Measurements from ENCODE around the gene NDRG4. TPM values are rescaled to one million over a fixed set of nuclear protein-coding genes. Genes with fewer than 3 reads are reported as not detected.

NDRG4 gene
- total and polyA plus RNA-seq, 2 donors (not counting 1 experiment from before 2014, with no cell fraction given) = 4.0 to 5.1 TPM

DNA sequence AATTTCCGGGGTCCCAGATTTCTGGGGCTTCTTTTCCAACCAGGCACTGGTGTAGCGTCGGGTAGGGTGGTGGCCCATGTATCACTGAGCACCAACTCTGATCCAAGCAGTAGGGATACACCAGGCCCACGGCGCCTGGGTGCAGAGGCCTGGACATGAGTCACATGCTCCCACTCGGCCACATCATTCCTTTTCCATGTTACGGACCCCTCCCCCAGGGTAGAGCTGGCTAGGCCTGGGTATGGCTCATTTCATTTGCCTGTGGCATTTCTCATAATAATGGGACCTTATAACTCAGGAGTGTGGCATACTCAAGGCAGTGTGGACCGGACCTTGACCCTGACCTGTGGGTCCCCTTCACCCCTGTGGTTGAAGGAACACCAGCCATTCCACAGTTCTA lies 18.0 kb upstream of the NDRG4 start:
- Histone ChIP-seq H3K79me2 (ENCODE audit: control insufficient read depth, insufficient read depth, low read length) (no peaks in the 10 kb centered on the region), H3K9me3 (ENCODE audit: control insufficient read depth, insufficient read depth, low read depth, low read length) (no peaks in the 10 kb centered on the region), H3K9ac (ENCODE audit: insufficient read depth, low read length) (no peak overlapping the region), H2AFZ (ENCODE audit: low read length) (no peak overlapping the region), H3K4me1 (ENCODE audit: control insufficient read depth, extremely low read depth, insufficient read depth, low read length) (no peaks in the 10 kb centered on the region), H4K20me1 (ENCODE audit: control insufficient read depth, extremely low read depth, insufficient read depth, low read length) (no peaks in the 10 kb centered on the region), H3K27me3 (ENCODE audit: control insufficient read depth, insufficient read depth, low read length) (no peaks in the 10 kb centered on the region), H3K27ac (ENCODE audit: insufficient read depth, low read length) (no peak overlapping the region), H3K4me2 (ENCODE audit: extremely low read depth, insufficient read depth, low read length) (no peak overlapping the region), H3K4me3 (replicated peaks in 1 of 4; ENCODE audit: control extremely low read depth in 1 of 4, insufficient read depth in 1 of 4, low read depth in 3 of 4, low read length in 4 of 4) (no peak overlapping the region), H3K36me3 (ENCODE audit: control insufficient read depth, insufficient read depth, low read length) (no peaks in the 10 kb centered on the region)
- TF ChIP-seq EZH2 (IDR thresholded peaks at IDR 0.05; ENCODE audit: low read length, missing control alignments) = no peak
- TF ChIP-seq, protein P1, sequence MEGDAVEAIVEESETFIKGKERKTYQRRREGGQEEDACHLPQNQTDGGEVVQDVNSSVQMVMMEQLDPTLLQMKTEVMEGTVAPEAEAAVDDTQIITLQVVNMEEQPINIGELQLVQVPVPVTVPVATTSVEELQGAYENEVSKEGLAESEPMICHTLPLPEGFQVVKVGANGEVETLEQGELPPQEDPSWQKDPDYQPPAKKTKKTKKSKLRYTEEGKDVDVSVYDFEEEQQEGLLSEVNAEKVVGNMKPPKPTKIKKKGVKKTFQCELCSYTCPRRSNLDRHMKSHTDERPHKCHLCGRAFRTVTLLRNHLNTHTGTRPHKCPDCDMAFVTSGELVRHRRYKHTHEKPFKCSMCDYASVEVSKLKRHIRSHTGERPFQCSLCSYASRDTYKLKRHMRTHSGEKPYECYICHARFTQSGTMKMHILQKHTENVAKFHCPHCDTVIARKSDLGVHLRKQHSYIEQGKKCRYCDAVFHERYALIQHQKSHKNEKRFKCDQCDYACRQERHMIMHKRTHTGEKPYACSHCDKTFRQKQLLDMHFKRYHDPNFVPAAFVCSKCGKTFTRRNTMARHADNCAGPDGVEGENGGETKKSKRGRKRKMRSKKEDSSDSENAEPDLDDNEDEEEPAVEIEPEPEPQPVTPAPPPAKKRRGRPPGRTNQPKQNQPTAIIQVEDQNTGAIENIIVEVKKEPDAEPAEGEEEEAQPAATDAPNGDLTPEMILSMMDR (conservative IDR thresholded peaks at IDR 0.05 in 1 of 2, IDR thresholded peaks at IDR 0.05 in 1 of 2; ENCODE audit: low read depth in 1 of 2, low read length in 2 of 2) = no peak
- peak in 1 of 2 donors; percentile 43 for DNase-seq (ENCODE audit: low read depth in 2 of 2)

DNA sequence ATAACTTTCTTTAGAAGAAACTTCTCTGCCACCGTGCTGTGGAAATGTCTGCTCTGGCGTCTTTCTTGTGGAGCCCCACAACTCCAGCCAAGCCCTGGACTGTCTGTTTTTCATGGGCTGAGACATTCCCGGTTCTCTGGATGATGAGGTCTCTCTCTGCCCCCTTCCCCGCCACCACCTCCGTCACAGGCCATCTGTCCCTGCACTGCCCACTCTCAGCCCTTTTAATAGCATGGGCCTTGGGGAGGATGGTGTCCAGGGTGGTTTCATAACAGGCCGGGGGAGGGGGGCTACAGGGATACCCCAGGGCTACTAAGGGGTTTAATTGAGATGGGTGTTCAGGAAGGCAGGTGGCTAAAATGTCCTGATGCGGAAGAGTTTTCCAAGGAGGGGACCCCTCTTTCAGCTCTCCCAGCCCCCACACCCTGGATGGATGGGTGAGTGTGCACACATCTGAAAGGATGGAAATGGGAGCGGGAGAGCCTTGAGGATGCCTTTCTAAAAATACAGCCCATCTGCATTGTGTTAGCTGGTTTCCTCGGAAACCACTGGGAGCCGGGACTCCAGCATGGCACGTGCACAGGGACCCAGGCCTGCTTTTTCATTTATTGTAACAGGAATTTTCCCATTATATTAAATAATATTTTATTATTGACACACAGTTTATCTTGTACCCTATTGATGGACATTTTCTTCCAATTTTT lies 14.6 kb upstream of the NDRG4 start:
- Histone ChIP-seq H3K4me3 (replicated peaks in 1 of 4; ENCODE audit: control extremely low read depth in 1 of 4, insufficient read depth in 1 of 4, low read depth in 3 of 4, low read length in 4 of 4) (no peak overlapping the region), H3K9ac (ENCODE audit: insufficient read depth, low read length) (no peak overlapping the region), H3K4me1 (ENCODE audit: control insufficient read depth, extremely low read depth, insufficient read depth, low read length) (no peaks in the 10 kb centered on the region), H3K27ac (ENCODE audit: insufficient read depth, low read length) (no peak overlapping the region), H3K9me3 (ENCODE audit: control insufficient read depth, insufficient read depth, low read depth, low read length) (no peaks in the 10 kb centered on the region), H3K79me2 (ENCODE audit: control insufficient read depth, insufficient read depth, low read length) (no peaks in the 10 kb centered on the region), H3K4me2 (ENCODE audit: extremely low read depth, insufficient read depth, low read length) (no peak overlapping the region), H3K36me3 (ENCODE audit: control insufficient read depth, insufficient read depth, low read length) (no peaks in the 10 kb centered on the region), H4K20me1 (ENCODE audit: control insufficient read depth, extremely low read depth, insufficient read depth, low read length) (no peaks in the 10 kb centered on the region), H3K27me3 (ENCODE audit: control insufficient read depth, insufficient read depth, low read length) (peaks cover 2% of the 10 kb centered on the region), H2AFZ (ENCODE audit: low read length) (no peak overlapping the region)
- no peak for TF ChIP-seq EZH2 (IDR thresholded peaks at IDR 0.05; ENCODE audit: low read length, missing control alignments)
- TF ChIP-seq, protein P1 (conservative IDR thresholded peaks at IDR 0.05 in 1 of 2, IDR thresholded peaks at IDR 0.05 in 1 of 2; ENCODE audit: low read depth in 1 of 2, low read length in 2 of 2) = no peak
- no peak for DNase-seq (ENCODE audit: low read depth in 2 of 2)

DNA sequence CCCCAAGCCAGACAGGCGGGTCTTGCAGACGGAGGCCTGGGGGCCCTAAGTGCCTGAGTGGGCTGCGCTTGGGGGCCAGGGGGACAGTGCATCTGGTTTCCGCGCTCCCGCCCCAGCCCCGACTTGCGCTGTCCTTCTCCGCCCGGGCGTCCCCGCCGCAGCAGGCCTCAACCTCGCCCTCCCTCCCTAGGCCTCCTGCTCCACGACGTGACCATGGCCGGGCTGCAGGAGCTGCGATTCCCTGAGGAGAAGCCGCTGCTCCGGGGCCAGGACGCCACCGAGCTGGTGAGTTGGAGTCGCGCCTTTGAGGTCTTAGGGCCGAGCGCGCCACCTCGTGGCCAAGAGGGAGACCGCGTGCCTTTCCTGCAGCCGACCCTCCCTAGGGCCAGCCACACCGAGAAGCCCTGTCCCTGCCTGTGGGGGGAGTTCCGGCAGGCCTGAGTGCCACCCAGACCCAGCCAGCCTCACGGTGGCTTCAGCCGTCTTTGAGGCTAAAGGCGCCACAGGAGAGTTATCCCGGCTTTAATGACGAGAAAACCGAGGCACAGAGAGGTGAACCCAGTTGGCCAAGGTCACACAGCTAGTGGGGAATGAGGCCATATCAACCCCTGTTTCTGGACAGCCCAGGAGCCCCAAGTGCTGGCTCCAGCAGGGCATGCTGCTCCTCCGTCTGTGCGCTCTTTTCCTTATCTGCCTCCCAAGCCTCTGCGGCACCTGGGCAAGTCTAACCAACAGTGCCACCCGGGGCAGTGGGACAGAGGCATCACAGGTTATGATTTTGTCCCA lies 12.2 kb upstream of the NDRG4 start:
- no peaks in the 10 kb centered on the region for H3K36me3 ChIP-seq (ENCODE audit: control insufficient read depth, insufficient read depth, low read length)
- H3K27me3 ChIP-seq (ENCODE audit: control insufficient read depth, insufficient read depth, low read length) = peaks cover 2% of the 10 kb centered on the region
- H3K4me3 ChIP-seq (replicated peaks in 1 of 4; ENCODE audit: control extremely low read depth in 1 of 4, insufficient read depth in 1 of 4, low read depth in 3 of 4, low read length in 4 of 4) = no peak overlapping the region
- H4K20me1 ChIP-seq (ENCODE audit: control insufficient read depth, extremely low read depth, insufficient read depth, low read length) = no peaks in the 10 kb centered on the region
- H3K4me1 ChIP-seq (ENCODE audit: control insufficient read depth, extremely low read depth, insufficient read depth, low read length) = no peaks in the 10 kb centered on the region
- no peaks in the 10 kb centered on the region for H3K79me2 ChIP-seq (ENCODE audit: control insufficient read depth, insufficient read depth, low read length)
- H2AFZ ChIP-seq (ENCODE audit: low read length) = peak overlapping the region; percentile 65
- no peaks in the 10 kb centered on the region for H3K9me3 ChIP-seq (ENCODE audit: control insufficient read depth, insufficient read depth, low read depth, low read length)
- peak; percentile 69 to 71 for DNase-seq (ENCODE audit: low read depth in 2 of 2)
- H3K4me2 ChIP-seq (ENCODE audit: extremely low read depth, insufficient read depth, low read length) = peak overlapping the region; percentile 51
- no peak overlapping the region for H3K27ac ChIP-seq (ENCODE audit: insufficient read depth, low read length)
- H3K9ac ChIP-seq (ENCODE audit: insufficient read depth, low read length) = no peak overlapping the region
- TF ChIP-seq EZH2 (IDR thresholded peaks at IDR 0.05; ENCODE audit: low read length, missing control alignments) = no peak
- TF ChIP-seq, protein P1 (conservative IDR thresholded peaks at IDR 0.05 in 1 of 2, IDR thresholded peaks at IDR 0.05 in 1 of 2; ENCODE audit: low read depth in 1 of 2, low read length in 2 of 2) = peak; percentile 66 to 74
